Fibroblast of lung (primary cell): ENCODE data around the gene NDOR1. TPM values are rescaled to one million over a fixed set of nuclear protein-coding genes. Genes with fewer than 3 reads are reported as not detected.

Experiments used
- DNase-seq, 2 donors: peaks; one replicate each; pipeline versions ENCODE4 v3.0.0 to v3.0.0-alpha.2; 2010; ENCODE audit warnings: low read depth in 2 of 2
- H2AFZ ChIP-seq: 2 replicates; pipeline ENCODE4 v1.5.1; 2012; ENCODE audit warnings: low read length, control low read depth, inconsistent platforms
- H3K27ac ChIP-seq: 2 replicates; pipeline ENCODE4 v1.5.1; 2011; ENCODE audit warnings: low read length, control low read depth; ENCODE audit not compliant: insufficient read depth
- H3K27me3 ChIP-seq: 2 replicates; pipeline ENCODE4 v1.5.1; 2011; ENCODE audit warnings: mild to moderate bottlenecking, low read length; ENCODE audit not compliant: control insufficient read depth, insufficient read depth
- H3K36me3 ChIP-seq: 2 replicates; pipeline ENCODE4 v1.5.1; 2011; ENCODE audit warnings: low read length; ENCODE audit not compliant: control insufficient read depth, insufficient read depth
- H3K4me1 ChIP-seq: 2 replicates; pipeline ENCODE4 v1.5.1; 2011; ENCODE audit warnings: low read length; ENCODE audit not compliant: control insufficient read depth, insufficient read depth; ENCODE audit errors: extremely low read depth
- H3K4me2 ChIP-seq: 2 replicates; pipeline ENCODE4 v1.5.1; 2011; ENCODE audit warnings: low read length, control low read depth; ENCODE audit not compliant: insufficient read depth; ENCODE audit errors: extremely low read depth
- H3K4me3 ChIP-seq, 4 experiments: fragments of 200-600 bp in 1 of 4; sonication (generic) in 1 of 4; replicated peaks in 1 of 4; 2 replicates each; pipeline ENCODE4 v1.5.1; 2011 to 2016; ENCODE audit warnings: low read length in 4 of 4, low read depth in 3 of 4, mild to moderate bottlenecking in 3 of 4, control low read depth in 2 of 4, inconsistent platforms in 1 of 4, mixed read lengths in 1 of 4; ENCODE audit not compliant: insufficient read depth in 1 of 4; ENCODE audit errors: control extremely low read depth in 1 of 4
- H3K79me2 ChIP-seq: 2 replicates; pipeline ENCODE4 v1.5.1; 2012; ENCODE audit warnings: mild to moderate bottlenecking, low read length, inconsistent platforms; ENCODE audit not compliant: control insufficient read depth, insufficient read depth
- H3K9ac ChIP-seq: 2 replicates; pipeline ENCODE4 v1.5.1; 2011; ENCODE audit warnings: mild to moderate bottlenecking, low read length, control low read depth; ENCODE audit not compliant: insufficient read depth
- H3K9me3 ChIP-seq: 2 replicates; pipeline ENCODE4 v1.5.1; 2012; ENCODE audit warnings: low read depth, low read length; ENCODE audit not compliant: control insufficient read depth, insufficient read depth
- H4K20me1 ChIP-seq: 2 replicates; pipeline ENCODE4 v1.5.1; 2011; ENCODE audit warnings: low read length; ENCODE audit not compliant: control insufficient read depth, insufficient read depth; ENCODE audit errors: extremely low read depth
- CTCF ChIP-seq, 2 donors: IDR thresholded peaks in 1 of 2; conservative IDR thresholded peaks in 1 of 2; 1 replicate in 1 of 2; 2 replicates in 1 of 2; pipeline ENCODE4 v1.5.1; 2011 to 2012; ENCODE audit warnings: low read length in 2 of 2, control low read depth in 1 of 2, inconsistent platforms in 1 of 2, low read depth in 1 of 2, mild to moderate bottlenecking in 1 of 2
- EZH2 ChIP-seq: IDR thresholded peaks from 2 replicates; pipeline ENCODE4 v1.5.1; 2012; ENCODE audit warnings: low read length, control low read depth, mild to moderate bottlenecking; ENCODE audit errors: missing control alignments
- polyA plus RNA-seq, 2 donors: library from polyadenylated mRNA; depleted of rRNA in 1 of 2; stranded (reverse) in 1 of 2; unstranded in 1 of 2; fragments of >200 nt; gene quantifications; 2 replicates each; pipeline ENCODE4 v1.2.1, GENCODE V29; 2011 to 2012; ENCODE audit warnings: missing spikeins in 1 of 2
- total RNA-seq: library from RNA; depleted of rRNA; stranded (reverse); fragments of >200 nt; gene quantifications from 2 replicates; pipeline ENCODE4 v1.2.1, GENCODE V29; 2014

NDOR1 gene
- total and polyA plus RNA-seq, 2 donors (not counting 1 experiment from before 2014, with no cell fraction given), result 2.4 to 3.1 TPM

- Histone ChIP-seq H3K4me2 (no peak overlapping the region), H3K9me3 (no peaks in the 10 kb centered on the region), H3K27me3 (peaks cover 26% of the 10 kb centered on the region), H3K36me3 (no peaks in the 10 kb centered on the region), H3K4me1 (no peaks in the 10 kb centered on the region), H3K27ac (no peak overlapping the region), H3K9ac (no peak overlapping the region), H2AFZ (no peak overlapping the region), H4K20me1 (no peaks in the 10 kb centered on the region), H3K79me2 (no peaks in the 10 kb centered on the region), H3K4me3 (no peak overlapping the region)
- DNase-seq, result no peak
- TF ChIP-seq CTCF (conservative IDR thresholded peaks at IDR 0.05 in 1 of 2, IDR thresholded peaks at IDR 0.05 in 1 of 2; ENCODE audit: low read depth in 1 of 2, low read length in 2 of 2) (no peak), EZH2 (no peak)
Observed at GRCh38 chr9:137157618-137158415, 47.7 kb upstream of the NDOR1 start.

- Histone ChIP-seq H3K4me3 (no peak overlapping the region), H3K9ac (no peak overlapping the region), H4K20me1 (no peaks in the 10 kb centered on the region), H3K4me2 (no peak overlapping the region), H3K4me1 (no peaks in the 10 kb centered on the region), H3K27me3 (peaks cover 32% of the 10 kb centered on the region), H3K36me3 (no peaks in the 10 kb centered on the region), H2AFZ (no peak overlapping the region), H3K27ac (no peak overlapping the region), H3K79me2 (no peaks in the 10 kb centered on the region), H3K9me3 (no peaks in the 10 kb centered on the region)
- no peak for DNase-seq
- TF ChIP-seq CTCF (conservative IDR thresholded peaks at IDR 0.05 in 1 of 2, IDR thresholded peaks at IDR 0.05 in 1 of 2; ENCODE audit: low read depth in 1 of 2, low read length in 2 of 2) (no peak), EZH2 (no peak)
Observed at GRCh38 chr9:137158625-137159024, 46.9 kb upstream of the NDOR1 start.

- no peak overlapping the region for H3K9ac ChIP-seq
- H4K20me1 ChIP-seq, result no peaks in the 10 kb centered on the region
- TF ChIP-seq EZH2, result peak; percentile 20
- no peak for TF ChIP-seq CTCF (conservative IDR thresholded peaks at IDR 0.05 in 1 of 2, IDR thresholded peaks at IDR 0.05 in 1 of 2; ENCODE audit: low read depth in 1 of 2, low read length in 2 of 2)
- no peak overlapping the region for H2AFZ ChIP-seq
- no peaks in the 10 kb centered on the region for H3K79me2 ChIP-seq
- H3K9me3 ChIP-seq, result no peaks in the 10 kb centered on the region
- DNase-seq, result no peak
- no peak overlapping the region for H3K4me3 ChIP-seq
- no peak overlapping the region for H3K4me2 ChIP-seq
- no peaks in the 10 kb centered on the region for H3K4me1 ChIP-seq
- no peak overlapping the region for H3K27ac ChIP-seq
- H3K27me3 ChIP-seq, result peaks cover 38% of the 10 kb centered on the region
- no peaks in the 10 kb centered on the region for H3K36me3 ChIP-seq
Observed at GRCh38 chr9:137159105-137160053, 46.1 kb upstream of the NDOR1 start.
